GM23248 (cell line): ENCODE results near the gene S100A12. TPM values are rescaled to one million over a fixed set of nuclear protein-coding genes. Genes with fewer than 3 reads are reported as not detected.
A peak's percentile ranks its signal among the peaks of the same experiment; 100 is the strongest.

Source experiments
- DNase-seq: peaks from one replicate; pipeline ENCODE4 v3.0.0-alpha.2; 2015
- H2AFZ ChIP-seq: fragments of 200-600 bp; sonication (generic); 2 replicates; pipeline ENCODE4 v1.6.1; 2016; ENCODE audit warnings: antibody characterized with exemption
- H3F3A ChIP-seq: fragments of 200-600 bp; sonication (generic); 2 replicates; pipeline ENCODE4 v1.6.1; 2016; ENCODE audit warnings: mild to moderate bottlenecking, antibody characterized with exemption, mixed run types; ENCODE audit not compliant: insufficient read depth
- H3K27ac ChIP-seq: fragments of 200-600 bp; sonication (generic); 2 replicates; pipeline ENCODE4 v1.5.1; 2016; ENCODE audit warnings: mild to moderate bottlenecking
- H3K27me3 ChIP-seq: fragments of 200-600 bp; sonication (generic); replicated peaks from 2 replicates; pipeline ENCODE4 v1.6.1; 2016; ENCODE audit warnings: mild to moderate bottlenecking; ENCODE audit not compliant: insufficient read depth
- H3K36me3 ChIP-seq: fragments of 200-600 bp; sonication (generic); 2 replicates; pipeline ENCODE4 v1.6.1; 2016; ENCODE audit warnings: low read depth, mild to moderate bottlenecking
- H3K4me1 ChIP-seq: fragments of 200-600 bp; sonication (generic); 2 replicates; pipeline ENCODE4 v1.6.1; 2016; ENCODE audit warnings: mild to moderate bottlenecking; ENCODE audit not compliant: insufficient read depth
- H3K4me2 ChIP-seq: fragments of 200-600 bp; sonication (generic); one replicate; pipeline ENCODE4 v1.6.1; 2016; ENCODE audit warnings: mild to moderate bottlenecking; ENCODE audit not compliant: unreplicated experiment
- H3K4me3 ChIP-seq: fragments of 200-600 bp; sonication (generic); 2 replicates; pipeline ENCODE4 v1.5.1; 2016; ENCODE audit warnings: mild to moderate bottlenecking
- H3K79me2 ChIP-seq: fragments of 200-600 bp; sonication (generic); 2 replicates; pipeline ENCODE4 v1.6.1; 2016; ENCODE audit warnings: mild to moderate bottlenecking; ENCODE audit not compliant: insufficient read depth
- H3K9ac ChIP-seq: fragments of 200-600 bp; sonication (generic); 2 replicates; pipeline ENCODE4 v1.6.1; 2016; ENCODE audit warnings: mild to moderate bottlenecking
- H3K9me2 ChIP-seq: fragments of 200-600 bp; sonication (generic); 2 replicates; pipeline ENCODE4 v1.6.1; 2016; ENCODE audit warnings: mixed run types, mild to moderate bottlenecking, moderate library complexity; ENCODE audit not compliant: insufficient read depth
- H3K9me3 ChIP-seq: fragments of 200-600 bp; sonication (generic); one replicate; pipeline ENCODE4 v1.6.1; 2017; ENCODE audit warnings: low read depth
- H4K20me1 ChIP-seq: fragments of 200-600 bp; sonication (generic); 2 replicates; pipeline ENCODE4 v1.6.0; 2016; ENCODE audit not compliant: insufficient read depth
- EZH2 ChIP-seq: fragments of 200-600 bp; sonication (generic); IDR thresholded peaks from 2 replicates; pipeline ENCODE4 v1.6.1; 2018; ENCODE audit warnings: antibody characterized with exemption, mild to moderate bottlenecking; ENCODE audit not compliant: insufficient read depth, poor library complexity, severe bottlenecking
- EZH2phosphoT487 ChIP-seq: fragments of 200-600 bp; sonication (generic); IDR thresholded peaks from 2 replicates; pipeline ENCODE4 v1.6.1; 2018; ENCODE audit warnings: antibody characterized with exemption, moderate library complexity, mild to moderate bottlenecking, low read depth; ENCODE audit not compliant: insufficient read depth
- WGBS, 2 experiments: methylation state at CpG; one replicate each; pipeline ENCODE4 v1.1.6; 2015 to 2017; ENCODE audit warnings: low lambda C conversion rate in 2 of 2, low coverage in 1 of 2; ENCODE audit errors: missing lambda C conversion rate in 2 of 2; 5-methylcytosine and 5-hydroxymethylcytosine counted together
- in situ Hi-C: fragments of 300-500 bp; cut with MboI; formaldehyde crosslinking; loops from 2 replicates; pipeline ENCODE4 v1.15.0; 2020
- polyA plus RNA-seq: library from polyadenylated mRNA; unstranded; fragments of >200 nt; fragmentation: Nextera tagmentation; extraction: Ambion mirVana; gene quantifications from 2 replicates; pipeline ENCODE4 v1.2.1, GENCODE V29; 2016
- total RNA-seq: library from RNA; depleted of rRNA; stranded (reverse); fragments of >200 nt; shearing (Covaris generic); gene quantifications from 2 replicates; pipeline ENCODE4 v1.2.3, GENCODE V29; 2014

S100A12 gene
- total and polyA plus RNA-seq, 2 experiments from 2014 or later: not detected

- no peaks in the 10 kb centered on the region for H3F3A ChIP-seq
- no peak overlapping the region for H3K4me2 ChIP-seq
- H2AFZ ChIP-seq: no peak overlapping the region
- peak; percentile 28 for DNase-seq
- no peak for TF ChIP-seq EZH2phosphoT487
- no peak for TF ChIP-seq EZH2
- no peaks in the 10 kb centered on the region for H3K79me2 ChIP-seq
- 36 to 38% methylated on average over 15 of the region's 15 CpGs for WGBS, 2 experiments
- H3K27me3 ChIP-seq: peaks cover 15% of the 10 kb centered on the region
- H3K9me3 ChIP-seq: no peaks in the 10 kb centered on the region
- in situ Hi-C loops: no loop called here
- H3K27ac ChIP-seq: no peak overlapping the region
- no peaks in the 10 kb centered on the region for H4K20me1 ChIP-seq
- H3K4me3 ChIP-seq: no peak overlapping the region
- H3K9ac ChIP-seq: no peak overlapping the region
- no peaks in the 10 kb centered on the region for H3K4me1 ChIP-seq
- H3K9me2 ChIP-seq: no peaks in the 10 kb centered on the region
- no peaks in the 10 kb centered on the region for H3K36me3 ChIP-seq
Observed at GRCh38 chr1:153404768-153405167, 29.3 kb upstream of the S100A12 start.

- H3K79me2 ChIP-seq: no peaks in the 10 kb centered on the region
- H3K9me2 ChIP-seq: no peaks in the 10 kb centered on the region
- WGBS, 2 experiments: 48 to 62% methylated on average over 7 of the region's 7 CpGs
- no peaks in the 10 kb centered on the region for H3K36me3 ChIP-seq
- H3F3A ChIP-seq: no peaks in the 10 kb centered on the region
- H3K9me3 ChIP-seq: no peaks in the 10 kb centered on the region
- DNase-seq: no peak
- H3K9ac ChIP-seq: no peak overlapping the region
- TF ChIP-seq EZH2phosphoT487: no peak
- TF ChIP-seq EZH2: no peak
- no peak overlapping the region for H3K27ac ChIP-seq
- no peaks in the 10 kb centered on the region for H3K4me1 ChIP-seq
- no peak overlapping the region for H3K4me3 ChIP-seq
- in situ Hi-C loops: no loop called here
- no peaks in the 10 kb centered on the region for H4K20me1 ChIP-seq
- H2AFZ ChIP-seq: no peak overlapping the region
- peaks cover 20% of the 10 kb centered on the region for H3K27me3 ChIP-seq
- H3K4me2 ChIP-seq: no peak overlapping the region
Observed at GRCh38 chr1:153404086-153404635, 28.7 kb upstream of the S100A12 start.

- Histone ChIP-seq H3K27me3 (peaks cover 23% of the 10 kb centered on the region), H3K4me1 (no peaks in the 10 kb centered on the region), H3K4me2 (no peak overlapping the region), H4K20me1 (no peaks in the 10 kb centered on the region), H3F3A (no peaks in the 10 kb centered on the region), H3K9me2 (no peaks in the 10 kb centered on the region), H3K4me3 (no peak overlapping the region), H3K36me3 (no peaks in the 10 kb centered on the region), H3K9me3 (no peaks in the 10 kb centered on the region), H3K79me2 (no peaks in the 10 kb centered on the region), H2AFZ (no peak overlapping the region), H3K27ac (no peak overlapping the region), H3K9ac (no peak overlapping the region)
- in situ Hi-C loops: no loop called here
- 68 to 70% methylated on average over 11 of the region's 11 CpGs for WGBS, 2 experiments
- TF ChIP-seq EZH2phosphoT487: no peak
- no peak for DNase-seq
Observed at GRCh38 chr1:153403421-153404085, 28.1 kb upstream of the S100A12 start.

GRCh38 chr1:153402226-153402625 lies 26.8 kb upstream of the S100A12 start:
- no peak overlapping the region for H3K27ac ChIP-seq
- no peaks in the 10 kb centered on the region for H3K36me3 ChIP-seq
- DNase-seq: no peak
- H3K4me3 ChIP-seq: no peak overlapping the region
- H3K9ac ChIP-seq: no peak overlapping the region
- H2AFZ ChIP-seq: no peak overlapping the region
- TF ChIP-seq EZH2phosphoT487: no peak
- TF ChIP-seq EZH2: no peak
- no peak overlapping the region for H3K4me2 ChIP-seq
- no peaks in the 10 kb centered on the region for H3K9me3 ChIP-seq
- in situ Hi-C loops: no loop called here
- no peaks in the 10 kb centered on the region for H3F3A ChIP-seq
- H4K20me1 ChIP-seq: no peaks in the 10 kb centered on the region
- WGBS, 2 experiments: 3 to 13% methylated on average over 2 of the region's 2 CpGs
- no peaks in the 10 kb centered on the region for H3K79me2 ChIP-seq
- H3K27me3 ChIP-seq: peaks cover 16% of the 10 kb centered on the region
- H3K9me2 ChIP-seq: no peaks in the 10 kb centered on the region
- H3K4me1 ChIP-seq: no peaks in the 10 kb centered on the region

GRCh38 chr1:153401461-153401860 lies 26.0 kb upstream of the S100A12 start:
- TF ChIP-seq EZH2phosphoT487 (no peak), EZH2 (no peak)
- Histone ChIP-seq H3K79me2 (no peaks in the 10 kb centered on the region), H3K27ac (no peak overlapping the region), H3K9me3 (no peaks in the 10 kb centered on the region), H3K9me2 (no peaks in the 10 kb centered on the region), H4K20me1 (no peaks in the 10 kb centered on the region), H3F3A (no peaks in the 10 kb centered on the region), H3K4me2 (no peak overlapping the region), H3K9ac (no peak overlapping the region), H3K36me3 (no peaks in the 10 kb centered on the region), H3K4me3 (no peak overlapping the region), H3K4me1 (no peaks in the 10 kb centered on the region), H2AFZ (no peak overlapping the region), H3K27me3 (peaks cover 16% of the 10 kb centered on the region)
- WGBS, 2 experiments: 65 to 71% methylated on average over 9 of the region's 9 CpGs
- in situ Hi-C loops: no loop called here
- DNase-seq: no peak
